ENCODE data around the gene TSEN15.

TSEN15 gene

GRCh38 chr1:184110272-184111204 is 59.0 kb downstream of the TSEN15 start:
- ATAC-seq (replicated peaks) = peak; percentile 74
- H3K27ac Mint-ChIP-seq = peak overlapping the region; percentile 78 to 93
- peaks cover 9% of the 10 kb centered on the region for H3K36me3 Mint-ChIP-seq (ENCODE audit: insufficient read depth)

DNA sequence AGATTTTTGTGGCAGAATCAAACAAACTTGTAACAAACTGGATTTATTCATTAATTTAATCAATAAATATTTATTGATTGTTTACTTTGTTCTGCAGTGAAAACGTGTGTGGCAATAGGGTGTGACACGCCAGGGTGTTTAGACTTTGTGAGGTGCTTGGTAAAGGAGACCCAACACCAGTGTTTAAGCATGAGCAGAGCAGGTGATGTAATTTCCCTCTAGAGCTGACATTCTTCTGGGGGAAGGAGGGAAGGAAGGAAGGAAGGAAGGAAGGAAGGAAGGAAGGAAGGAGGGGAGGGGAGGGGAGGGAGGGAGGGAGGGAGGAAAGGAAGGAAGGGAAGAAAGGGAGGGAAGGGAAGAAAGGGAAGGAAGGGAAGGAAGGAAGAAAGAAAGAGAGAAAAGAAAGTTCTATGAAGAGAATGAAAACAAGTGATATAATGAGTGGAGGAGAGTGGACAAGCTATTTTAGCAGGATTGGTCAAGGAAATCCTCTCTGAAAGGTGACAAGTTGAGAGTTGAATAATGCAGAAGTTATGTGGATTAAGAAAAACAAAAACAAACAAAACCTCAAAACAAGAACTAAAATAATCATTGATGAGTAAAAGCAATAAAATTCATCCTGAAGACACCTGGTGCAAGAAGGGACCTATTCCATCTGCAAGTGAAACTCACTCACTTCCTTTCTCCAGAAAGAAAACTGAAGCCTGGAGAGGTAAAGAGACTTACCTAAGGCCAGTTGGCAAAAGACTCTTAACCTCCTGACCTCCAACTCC is 60.8 kb downstream of the TSEN15 start:
- peaks cover 6 to 7% of the 10 kb centered on the region in 2 donors for H3K4me1 Mint-ChIP-seq (ENCODE audit: low read depth in 2 of 2)
- H3K36me3 Mint-ChIP-seq (ENCODE audit: insufficient read depth) = peaks cover 9% of the 10 kb centered on the region
- no peak overlapping the region for H3K27ac Mint-ChIP-seq
- no peak overlapping the region for H3K4me3 Mint-ChIP-seq
- ATAC-seq (replicated peaks) = no peak
- no peaks in the 10 kb centered on the region for H3K27me3 Mint-ChIP-seq
- peaks cover 0 to 2% of the 10 kb centered on the region in 2 donors for H3K9me3 Mint-ChIP-seq
- no peak for DNase-seq

More at GRCh38 chr1:184110272-184111204, 59.0 kb downstream of the TSEN15 start:
- DNase-seq = peak; percentile 8 to 16 (median 12)
- Mint-ChIP-seq H3K4me3 (peak overlapping the region; percentile 56 to 60), H3K4me1 (ENCODE audit: low read depth in 2 of 2) (peaks cover 6 to 7% of the 10 kb centered on the region in 2 donors), H3K27me3 (no peaks in the 10 kb centered on the region), H3K9me3 (peaks cover 8 to 16% of the 10 kb centered on the region in 2 donors)

DNA sequence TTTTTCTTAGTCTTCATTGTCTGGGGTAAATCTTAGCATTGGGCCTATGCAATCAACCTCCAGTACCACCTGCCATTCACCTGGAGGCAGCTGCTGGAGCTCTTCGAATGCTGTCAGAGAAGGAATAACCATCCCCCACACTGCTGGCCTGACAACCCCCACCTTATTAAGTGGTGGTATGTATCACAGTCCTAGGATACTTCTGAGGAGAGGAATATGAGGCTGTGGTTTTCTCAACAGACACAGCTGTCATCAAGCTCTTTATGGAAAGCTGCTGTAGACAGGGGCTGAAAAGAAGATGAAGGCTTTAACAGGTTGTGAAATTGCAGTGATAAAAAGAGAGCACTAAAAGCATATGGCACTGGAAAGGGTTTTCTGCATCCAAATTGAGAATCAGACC is 61.7 kb downstream of the TSEN15 start:
- H3K4me3 Mint-ChIP-seq = no peak overlapping the region
- no peak overlapping the region for H3K27ac Mint-ChIP-seq
- peaks cover 9% of the 10 kb centered on the region for H3K36me3 Mint-ChIP-seq (ENCODE audit: insufficient read depth)
- no peak for DNase-seq
- peaks cover 6 to 7% of the 10 kb centered on the region in 2 donors for H3K4me1 Mint-ChIP-seq (ENCODE audit: low read depth in 2 of 2)
- ATAC-seq (replicated peaks) = no peak
- peaks cover 0 to 2% of the 10 kb centered on the region in 2 donors for H3K9me3 Mint-ChIP-seq
- no peaks in the 10 kb centered on the region for H3K27me3 Mint-ChIP-seq

- Mint-ChIP-seq H3K4me3 (no peak overlapping the region), H3K27ac (no peak overlapping the region), H3K36me3 (ENCODE audit: insufficient read depth) (peaks cover 9% of the 10 kb centered on the region), H3K27me3 (no peaks in the 10 kb centered on the region), H3K9me3 (peaks cover 0 to 2% of the 10 kb centered on the region in 2 donors), H3K4me1 (ENCODE audit: low read depth in 2 of 2) (peaks cover 5 to 6% of the 10 kb centered on the region in 2 donors)
- no peak for ATAC-seq (replicated peaks)
- DNase-seq = no peak
Observed at GRCh38 chr1:184114818-184115398, 63.4 kb downstream of the TSEN15 start.

DNA sequence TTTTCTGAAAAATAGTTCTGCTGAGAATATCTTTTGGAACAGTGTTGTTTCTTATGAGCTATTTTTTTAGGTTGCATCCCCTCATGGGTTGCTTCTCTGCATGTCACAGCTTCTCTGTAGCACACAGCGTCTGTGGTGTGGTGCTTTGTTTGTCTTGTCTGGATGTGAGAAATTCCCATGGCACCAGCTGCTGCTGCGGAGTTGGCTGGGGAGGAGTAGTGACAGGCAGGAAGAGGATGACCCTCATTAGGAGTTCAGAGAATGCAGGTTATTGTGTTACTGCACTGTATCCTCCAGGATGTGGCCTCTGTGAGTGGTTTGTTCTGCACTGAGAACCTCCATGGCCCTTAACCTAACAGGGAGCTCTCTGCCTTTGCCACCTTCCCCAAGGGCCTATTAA is 64.8 kb downstream of the TSEN15 start:
- no peaks in the 10 kb centered on the region for H3K36me3 Mint-ChIP-seq (ENCODE audit: insufficient read depth)
- DNase-seq (no peak), ATAC-seq (replicated peaks) (no peak)
- H3K27ac Mint-ChIP-seq = no peak overlapping the region
- no peak overlapping the region for H3K4me3 Mint-ChIP-seq
- peaks cover 0 to 2% of the 10 kb centered on the region in 2 donors for H3K9me3 Mint-ChIP-seq
- H3K27me3 Mint-ChIP-seq = no peaks in the 10 kb centered on the region
- no peaks in the 10 kb centered on the region for H3K4me1 Mint-ChIP-seq (ENCODE audit: low read depth in 2 of 2)

GRCh38 chr1:184118046-184118445 is 66.5 kb downstream of the TSEN15 start:
- H3K9me3 Mint-ChIP-seq = peaks cover 0 to 2% of the 10 kb centered on the region in 2 donors
- ATAC-seq (replicated peaks) (no peak), DNase-seq (no peak)
- no peaks in the 10 kb centered on the region for H3K27me3 Mint-ChIP-seq
- no peaks in the 10 kb centered on the region for H3K4me1 Mint-ChIP-seq (ENCODE audit: low read depth in 2 of 2)
- no peak overlapping the region for H3K4me3 Mint-ChIP-seq
- H3K27ac Mint-ChIP-seq = no peak overlapping the region
- H3K36me3 Mint-ChIP-seq (ENCODE audit: insufficient read depth) = no peaks in the 10 kb centered on the region
